ENCODE results near the gene FBXW5. TPM values are rescaled to one million over a fixed set of nuclear protein-coding genes. Genes with fewer than 3 reads are reported as not detected.

FBXW5 gene
- total and polyA plus RNA-seq, 10 of the 15 experiments (the other 5 are each of a cell fraction or from before 2014, with no cell fraction given) = 0.21 to 97.3 (median 44.5) TPM

GRCh38 chr9:136931611-136932130 is 12.9 kb downstream of the FBXW5 start:
- no peak overlapping the region for H3K9ac ChIP-seq (ENCODE audit: control insufficient read depth, insufficient read depth, low read length)
- no peak overlapping the region for H3K4me3 ChIP-seq
- H3K4me1 ChIP-seq (ENCODE audit: control insufficient read depth, insufficient read depth, low read length) = no peaks in the 10 kb centered on the region
- H3K36me3 ChIP-seq (ENCODE audit: control insufficient read depth in 2 of 2, insufficient read depth in 2 of 2, low read length in 1 of 2) = peaks cover 1 to 12% of the 10 kb centered on the region in 2 experiments; a peak in 3 of 4 replicates
- no peak overlapping the region for H3K4me2 ChIP-seq (ENCODE audit: control insufficient read depth, insufficient read depth)
- ChIA-PET SMC1A (ENCODE audit: uncharacterized antibody, unreplicated experiment) (interaction anchor here (0.7 to 1.3 kb wide), 2 partner anchors 68 to 89 kb away, joined by 3 read pairs; partner anchors contain the start of gene AJM1), RAD21 (ENCODE audit: unreplicated experiment) (interaction anchor here (0.9 to 1.0 kb wide), 2 partner anchors 30 to 49 kb away, joined by 4 read pairs; no protein-coding TSS in a partner anchor), POLR2A (interaction anchor here (0.7 kb wide), 2 partner anchors 34 to 71 kb away, joined by 3 to 4 read pairs; no protein-coding TSS in a partner anchor), CTCF (interaction anchor here (1.4 to 1.7 kb wide), 2 partner anchors 89 to 98 kb away, joined by 5 read pairs; partner anchors contain the start of gene AJM1)
- no peak for DNase-seq (ENCODE audit: low read depth, low spot score)
- H4K20me1 ChIP-seq (ENCODE audit: control insufficient read depth, insufficient read depth) = no peaks in the 10 kb centered on the region
- TF ChIP-seq BCL11A (IDR thresholded peaks at IDR 0.05; ENCODE audit: low read depth, low read length) (no peak), CHD1 (IDR thresholded peaks at IDR 0.05; ENCODE audit: low read depth, low read length) (no peak), ATF3 (IDR thresholded peaks at IDR 0.05; ENCODE audit: borderline replicate concordance, extremely low read depth, low read depth, low read length) (no peak), CTCF (IDR thresholded peaks at IDR 0.05 in 2 of 3, conservative IDR thresholded peaks at IDR 0.05 in 1 of 3; ENCODE audit: control insufficient read depth in 2 of 3, extremely low read depth in 1 of 3, insufficient read depth in 1 of 3, low read depth in 3 of 3, low read length in 3 of 3) (no peak), EP300 (IDR thresholded peaks at IDR 0.05; ENCODE audit: borderline replicate concordance in 1 of 2, control insufficient read depth in 1 of 2, low read depth in 2 of 2, low read length in 2 of 2) (no peak), DPF2 (IDR thresholded peaks at IDR 0.05) (no peak), ZBED1 (IDR thresholded peaks at IDR 0.05; ENCODE audit: borderline replicate concordance) (no peak)
- TF ChIP-seq, protein P1, sequence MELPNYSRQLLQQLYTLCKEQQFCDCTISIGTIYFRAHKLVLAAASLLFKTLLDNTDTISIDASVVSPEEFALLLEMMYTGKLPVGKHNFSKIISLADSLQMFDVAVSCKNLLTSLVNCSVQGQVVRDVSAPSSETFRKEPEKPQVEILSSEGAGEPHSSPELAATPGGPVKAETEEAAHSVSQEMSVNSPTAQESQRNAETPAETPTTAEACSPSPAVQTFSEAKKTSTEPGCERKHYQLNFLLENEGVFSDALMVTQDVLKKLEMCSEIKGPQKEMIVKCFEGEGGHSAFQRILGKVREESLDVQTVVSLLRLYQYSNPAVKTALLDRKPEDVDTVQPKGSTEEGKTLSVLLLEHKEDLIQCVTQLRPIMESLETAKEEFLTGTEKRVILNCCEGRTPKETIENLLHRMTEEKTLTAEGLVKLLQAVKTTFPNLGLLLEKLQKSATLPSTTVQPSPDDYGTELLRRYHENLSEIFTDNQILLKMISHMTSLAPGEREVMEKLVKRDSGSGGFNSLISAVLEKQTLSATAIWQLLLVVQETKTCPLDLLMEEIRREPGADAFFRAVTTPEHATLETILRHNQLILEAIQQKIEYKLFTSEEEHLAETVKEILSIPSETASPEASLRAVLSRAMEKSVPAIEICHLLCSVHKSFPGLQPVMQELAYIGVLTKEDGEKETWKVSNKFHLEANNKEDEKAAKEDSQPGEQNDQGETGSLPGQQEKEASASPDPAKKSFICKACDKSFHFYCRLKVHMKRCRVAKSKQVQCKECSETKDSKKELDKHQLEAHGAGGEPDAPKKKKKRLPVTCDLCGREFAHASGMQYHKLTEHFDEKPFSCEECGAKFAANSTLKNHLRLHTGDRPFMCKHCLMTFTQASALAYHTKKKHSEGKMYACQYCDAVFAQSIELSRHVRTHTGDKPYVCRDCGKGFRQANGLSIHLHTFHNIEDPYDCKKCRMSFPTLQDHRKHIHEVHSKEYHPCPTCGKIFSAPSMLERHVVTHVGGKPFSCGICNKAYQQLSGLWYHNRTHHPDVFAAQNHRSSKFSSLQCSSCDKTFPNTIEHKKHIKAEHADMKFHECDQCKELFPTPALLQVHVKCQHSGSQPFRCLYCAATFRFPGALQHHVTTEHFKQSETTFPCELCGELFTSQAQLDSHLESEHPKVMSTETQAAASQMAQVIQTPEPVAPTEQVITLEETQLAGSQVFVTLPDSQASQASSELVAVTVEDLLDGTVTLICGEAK (IDR thresholded peaks at IDR 0.05; ENCODE audit: borderline replicate concordance) = no peak
- TF ChIP-seq, protein P2, sequence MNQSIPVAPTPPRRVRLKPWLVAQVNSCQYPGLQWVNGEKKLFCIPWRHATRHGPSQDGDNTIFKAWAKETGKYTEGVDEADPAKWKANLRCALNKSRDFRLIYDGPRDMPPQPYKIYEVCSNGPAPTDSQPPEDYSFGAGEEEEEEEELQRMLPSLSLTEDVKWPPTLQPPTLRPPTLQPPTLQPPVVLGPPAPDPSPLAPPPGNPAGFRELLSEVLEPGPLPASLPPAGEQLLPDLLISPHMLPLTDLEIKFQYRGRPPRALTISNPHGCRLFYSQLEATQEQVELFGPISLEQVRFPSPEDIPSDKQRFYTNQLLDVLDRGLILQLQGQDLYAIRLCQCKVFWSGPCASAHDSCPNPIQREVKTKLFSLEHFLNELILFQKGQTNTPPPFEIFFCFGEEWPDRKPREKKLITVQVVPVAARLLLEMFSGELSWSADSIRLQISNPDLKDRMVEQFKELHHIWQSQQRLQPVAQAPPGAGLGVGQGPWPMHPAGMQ (IDR thresholded peaks at IDR 0.05; ENCODE audit: borderline replicate concordance) = no peak
- FAIRE-seq = no peak
- 100% methylated on average over 2 of the region's 2 CpGs for WGBS (ENCODE audit: insufficient coverage, insufficient replicate concordance, low lambda C conversion rate, missing lambda C conversion rate)
- in situ Hi-C loops (cut with MboI) = no loop called here
- no peaks in the 10 kb centered on the region for H3K79me2 ChIP-seq (ENCODE audit: control insufficient read depth, insufficient read depth, low read length)
- no peaks in the 10 kb centered on the region for H3K27me3 ChIP-seq (replicated peaks in 1 of 2; ENCODE audit: control insufficient read depth in 2 of 2, insufficient read depth in 2 of 2, low read length in 1 of 2)
- H2AFZ ChIP-seq (ENCODE audit: control insufficient read depth, low read depth, low read length) = no peak overlapping the region
- no peak for ATAC-seq
- no peaks in the 10 kb centered on the region; the same call in 2 of the 3 replicates for H3K9me3 ChIP-seq (replicated peaks; ENCODE audit: control insufficient read depth, insufficient read depth, low read length)
- no peak overlapping the region for H3K27ac ChIP-seq (ENCODE audit: control insufficient read depth, insufficient read depth)
- BruUV-seq (replicated peaks) = no TSS peak
- intact Hi-C loops (cut with micrococcal nuclease; ENCODE audit: unreplicated experiment) = no loop called here
